CD8-positive, alpha-beta memory T cell (primary cell): ENCODE measurements around the gene CASTOR2. TPM values are rescaled to one million over a fixed set of nuclear protein-coding genes. Genes with fewer than 3 reads are reported as not detected.

Experiments
- CTCF ChIA-PET: fragments of 350-600 bp; sonication (Branson Sonifier 250); formaldehyde crosslinking; loops from one replicate; lab custom pipeline; 2021; ENCODE audit warnings: antibody characterized with exemption; lab: Charles Lee
- POLR2A ChIA-PET: fragments of 350-600 bp; sonication (Branson Sonifier 250); formaldehyde crosslinking; loops from one replicate; lab custom pipeline; 2021; ENCODE audit warnings: antibody characterized with exemption; lab: Charles Lee
- DNase-seq, 5 donors: peaks; one replicate each; pipeline versions ENCODE4 v3.0.0 to v3.0.0-alpha.2; 2020 to 2022; ENCODE audit warnings: mixed read lengths in 1 of 5
- H3K27ac ChIP-seq: one replicate; pipeline ENCODE4 v1.7.0; 2013; ENCODE audit warnings: low read depth, mild to moderate bottlenecking, low read length, moderate library complexity
- H3K27me3 ChIP-seq: 2 replicates; pipeline ENCODE4 v1.7.0; 2013; ENCODE audit warnings: low read length, mild to moderate bottlenecking; ENCODE audit not compliant: insufficient read depth, poor library complexity, severe bottlenecking
- H3K36me3 ChIP-seq: 2 replicates; pipeline ENCODE4 v1.7.0; 2013; ENCODE audit warnings: mild to moderate bottlenecking, low read length, moderate library complexity; ENCODE audit not compliant: insufficient read depth
- H3K4me1 ChIP-seq: 2 replicates; pipeline ENCODE4 v1.7.0; 2013; ENCODE audit warnings: mild to moderate bottlenecking, low read length, moderate library complexity; ENCODE audit not compliant: insufficient read depth
- H3K4me3 ChIP-seq: 2 replicates; pipeline ENCODE4 v1.7.0; 2013; ENCODE audit warnings: mild to moderate bottlenecking, low read length
- H3K9me3 ChIP-seq: 2 replicates; pipeline ENCODE4 v1.7.0; 2013; ENCODE audit warnings: mild to moderate bottlenecking, low read length
- H3K27ac Mint-ChIP-seq, 8 donors: one replicate each; pipeline ENCODE4 v1.8.0; 2020 to 2021; ENCODE audit warnings: mixed read lengths in 8 of 8, mild to moderate bottlenecking in 6 of 8, inconsistent platforms in 3 of 8, moderate library complexity in 3 of 8
- H3K27me3 Mint-ChIP-seq, 2 donors: one replicate each; pipeline ENCODE4 v1.8.0; 2020 to 2021; ENCODE audit warnings: mixed read lengths in 2 of 2, mild to moderate bottlenecking in 1 of 2, moderate library complexity in 1 of 2
- H3K36me3 Mint-ChIP-seq, 3 donors: one replicate each; pipeline ENCODE4 v1.8.0; 2020 to 2021; ENCODE audit warnings: mixed read lengths in 3 of 3, inconsistent platforms in 1 of 3, mild to moderate bottlenecking in 1 of 3
- H3K4me1 Mint-ChIP-seq, 3 donors: one replicate each; pipeline ENCODE4 v1.8.0; 2020 to 2021; ENCODE audit warnings: mixed read lengths in 3 of 3, inconsistent platforms in 1 of 3, mild to moderate bottlenecking in 1 of 3
- H3K4me3 Mint-ChIP-seq, 7 donors: one replicate each; pipeline ENCODE4 v1.8.0; 2020 to 2021; ENCODE audit warnings: mixed read lengths in 7 of 7, mild to moderate bottlenecking in 6 of 7, moderate library complexity in 4 of 7, inconsistent platforms in 2 of 7
- H3K9me3 Mint-ChIP-seq, 5 donors: one replicate each; pipeline ENCODE4 v1.8.0; 2020 to 2022; ENCODE audit warnings: mixed read lengths in 5 of 5, mild to moderate bottlenecking in 3 of 5, moderate library complexity in 2 of 5, inconsistent platforms in 1 of 5
- polyA plus RNA-seq: library from polyadenylated mRNA; unstranded; fragments of 300-500 nt; fragmentation: Illumina TruSeq; gene quantifications from one replicate; pipeline ENCODE4 v1.2.3, GENCODE V29; 2021
- total RNA-seq, 2 experiments: library from RNA; stranded (reverse); gene quantifications; one replicate each; pipeline ENCODE4 v1.2.3, GENCODE V29; 2021

Gene CASTOR2
- total and polyA plus RNA-seq, 3 experiments from 2014 or later: 0.69 to 6.8 (median 6.3) TPM

DNA sequence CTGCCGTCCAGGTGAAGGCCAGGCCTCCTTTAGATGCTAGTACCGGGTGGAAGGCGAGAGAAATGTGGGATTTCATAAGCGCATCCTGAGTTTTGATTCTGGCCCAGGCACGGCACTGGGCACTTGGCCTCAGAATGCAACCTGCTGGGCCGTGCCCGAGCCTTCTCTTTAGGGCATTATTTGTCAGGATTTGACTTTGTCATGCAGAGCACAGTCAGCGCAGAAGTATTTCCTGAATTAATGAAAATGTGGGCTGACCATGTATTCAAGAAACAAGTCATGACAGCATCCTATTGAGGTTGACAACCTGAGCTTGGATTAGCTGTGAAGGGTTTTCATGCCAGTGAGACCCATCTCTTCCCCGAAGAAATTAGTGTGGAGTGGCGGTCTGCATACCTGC, 74.7 kb downstream of the CASTOR2 start:
- Histone ChIP-seq H3K36me3 (no peaks in the 10 kb centered on the region), H3K4me1 (no peaks in the 10 kb centered on the region), H3K9me3 (no peaks in the 10 kb centered on the region), H3K4me3 (no peak overlapping the region), H3K27ac (no peak overlapping the region), H3K27me3 (no peaks in the 10 kb centered on the region)
- Mint-ChIP-seq H3K36me3 (peaks cover 0 to 35% (median 2%) of the 10 kb centered on the region in 3 donors), H3K4me3 (no peak overlapping the region), H3K27me3 (no peaks in the 10 kb centered on the region), H3K9me3 (no peaks in the 10 kb centered on the region), H3K27ac (no peak overlapping the region), H3K4me1 (no peaks in the 10 kb centered on the region)
- CTCF ChIA-PET: no interaction called here
- no peak for DNase-seq
- POLR2A ChIA-PET: no interaction called here

GRCh38 chr7:75039709-75040108, 75.2 kb downstream of the CASTOR2 start:
- Mint-ChIP-seq H3K36me3 (peaks cover 0 to 39% (median 2%) of the 10 kb centered on the region in 3 donors), H3K27ac (no peak overlapping the region), H3K9me3 (no peaks in the 10 kb centered on the region), H3K27me3 (no peaks in the 10 kb centered on the region), H3K4me3 (no peak overlapping the region), H3K4me1 (no peaks in the 10 kb centered on the region)
- Histone ChIP-seq H3K27me3 (no peaks in the 10 kb centered on the region), H3K4me1 (no peaks in the 10 kb centered on the region), H3K36me3 (no peaks in the 10 kb centered on the region), H3K27ac (no peak overlapping the region), H3K9me3 (no peaks in the 10 kb centered on the region), H3K4me3 (no peak overlapping the region)
- ChIA-PET CTCF (no interaction called here), POLR2A (no interaction called here)
- DNase-seq: no peak

GRCh38 chr7:75040512-75040911, 76.0 kb downstream of the CASTOR2 start:
- no peaks in the 10 kb centered on the region for H3K36me3 ChIP-seq
- no peak overlapping the region for H3K27ac ChIP-seq
- POLR2A ChIA-PET: no interaction called here
- H3K4me1 ChIP-seq: no peaks in the 10 kb centered on the region
- no peak overlapping the region for H3K4me3 Mint-ChIP-seq
- no peaks in the 10 kb centered on the region for H3K9me3 ChIP-seq
- H3K27ac Mint-ChIP-seq: no peak overlapping the region
- H3K9me3 Mint-ChIP-seq: no peaks in the 10 kb centered on the region
- CTCF ChIA-PET: no interaction called here
- no peak overlapping the region for H3K4me3 ChIP-seq
- H3K27me3 ChIP-seq: no peaks in the 10 kb centered on the region
- H3K27me3 Mint-ChIP-seq: no peaks in the 10 kb centered on the region
- no peak for DNase-seq
- no peaks in the 10 kb centered on the region for H3K4me1 Mint-ChIP-seq
- H3K36me3 Mint-ChIP-seq: peaks cover 0 to 41% (median 2%) of the 10 kb centered on the region in 3 donors

GRCh38 chr7:75042286-75042685, 77.8 kb downstream of the CASTOR2 start:
- no peak overlapping the region for H3K4me3 ChIP-seq
- no peak overlapping the region for H3K27ac ChIP-seq
- H3K9me3 ChIP-seq: no peaks in the 10 kb centered on the region
- no peaks in the 10 kb centered on the region for H3K4me1 Mint-ChIP-seq
- DNase-seq: no peak
- no peaks in the 10 kb centered on the region for H3K27me3 Mint-ChIP-seq
- no peak overlapping the region for H3K4me3 Mint-ChIP-seq
- H3K36me3 Mint-ChIP-seq: peaks cover 0 to 54% (median 2%) of the 10 kb centered on the region in 3 donors
- H3K36me3 ChIP-seq: no peaks in the 10 kb centered on the region
- H3K27ac Mint-ChIP-seq: no peak overlapping the region
- ChIA-PET POLR2A (no interaction called here), CTCF (interaction anchor here (0.6 to 1.6 kb wide), 2 partner anchors 12 to 622 kb away, joined by 3 to 4 read pairs; no protein-coding TSS in a partner anchor)
- H3K27me3 ChIP-seq: no peaks in the 10 kb centered on the region
- H3K4me1 ChIP-seq: no peaks in the 10 kb centered on the region
- H3K9me3 Mint-ChIP-seq: no peaks in the 10 kb centered on the region

- Mint-ChIP-seq H3K9me3 (no peaks in the 10 kb centered on the region), H3K36me3 (peaks cover 0 to 56% (median 2%) of the 10 kb centered on the region in 3 donors), H3K27me3 (no peaks in the 10 kb centered on the region), H3K4me3 (no peak overlapping the region), H3K27ac (no peak overlapping the region), H3K4me1 (no peaks in the 10 kb centered on the region)
- ChIA-PET CTCF (interaction anchor here (1.6 kb wide), 1 partner anchor 622 kb away, joined by 4 read pairs; no protein-coding TSS in a partner anchor), POLR2A (no interaction called here)
- Histone ChIP-seq H3K27me3 (no peaks in the 10 kb centered on the region), H3K36me3 (no peaks in the 10 kb centered on the region), H3K4me3 (no peak overlapping the region), H3K4me1 (no peaks in the 10 kb centered on the region), H3K9me3 (no peaks in the 10 kb centered on the region), H3K27ac (no peak overlapping the region)
- no peak for DNase-seq
Measured at GRCh38 chr7:75042831-75043703, 78.6 kb downstream of the CASTOR2 start.

- Mint-ChIP-seq H3K27ac (no peak overlapping the region), H3K36me3 (peaks cover 0 to 75% (median 2%) of the 10 kb centered on the region in 3 donors), H3K9me3 (no peaks in the 10 kb centered on the region), H3K4me1 (no peaks in the 10 kb centered on the region), H3K27me3 (no peaks in the 10 kb centered on the region), H3K4me3 (no peak overlapping the region)
- POLR2A ChIA-PET: no interaction called here
- no peaks in the 10 kb centered on the region for H3K36me3 ChIP-seq
- no peak for DNase-seq
- CTCF ChIA-PET: no interaction called here
- no peaks in the 10 kb centered on the region for H3K27me3 ChIP-seq
- no peaks in the 10 kb centered on the region for H3K9me3 ChIP-seq
- H3K4me1 ChIP-seq: no peaks in the 10 kb centered on the region
- H3K4me3 ChIP-seq: no peak overlapping the region
- H3K27ac ChIP-seq: no peak overlapping the region
Measured at GRCh38 chr7:75045881-75046280, 81.4 kb downstream of the CASTOR2 start.

GRCh38 chr7:75048435-75049379, 84.2 kb downstream of the CASTOR2 start:
- Histone ChIP-seq H3K27ac (no peak overlapping the region), H3K27me3 (no peaks in the 10 kb centered on the region), H3K4me3 (no peak overlapping the region), H3K36me3 (peaks cover 7% of the 10 kb centered on the region), H3K9me3 (no peaks in the 10 kb centered on the region), H3K4me1 (no peaks in the 10 kb centered on the region)
- ChIA-PET CTCF (no interaction called here), POLR2A (interaction anchor here (0.5 kb wide), 1 partner anchor 423 kb away, joined by 3 read pairs; no protein-coding TSS in a partner anchor)
- Mint-ChIP-seq H3K27me3 (no peaks in the 10 kb centered on the region), H3K4me3 (no peak overlapping the region), H3K4me1 (no peaks in the 10 kb centered on the region), H3K36me3 (peaks cover 0 to 77% (median 2%) of the 10 kb centered on the region in 3 donors), H3K9me3 (no peaks in the 10 kb centered on the region), H3K27ac (no peak overlapping the region)
- no peak for DNase-seq

DNA sequence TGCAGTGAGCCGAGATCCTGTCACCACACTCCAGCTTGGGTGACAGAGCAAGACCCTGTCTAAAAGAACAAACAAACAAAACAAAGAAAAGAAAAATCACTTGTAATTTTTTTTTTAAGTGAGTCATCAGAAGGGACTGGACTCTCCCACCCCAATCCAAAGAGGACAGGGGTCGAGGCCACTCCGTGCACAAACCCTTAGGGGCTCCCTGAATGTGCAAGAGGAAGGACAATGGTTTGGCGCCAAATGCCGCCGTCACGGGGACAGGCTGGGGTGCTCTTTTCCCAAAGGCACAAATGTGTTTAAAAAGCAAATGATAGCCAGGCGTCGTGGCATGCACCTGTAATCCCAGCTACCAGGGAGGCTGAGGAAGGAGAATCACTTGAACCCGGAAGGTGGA, 85.3 kb downstream of the CASTOR2 start:
- no peaks in the 10 kb centered on the region for H3K9me3 Mint-ChIP-seq
- no peak for DNase-seq
- H3K9me3 ChIP-seq: no peaks in the 10 kb centered on the region
- no peaks in the 10 kb centered on the region for H3K27me3 ChIP-seq
- no peaks in the 10 kb centered on the region for H3K27me3 Mint-ChIP-seq
- peaks cover 10% of the 10 kb centered on the region for H3K36me3 ChIP-seq
- H3K4me3 Mint-ChIP-seq: no peak overlapping the region
- POLR2A ChIA-PET: no interaction called here
- CTCF ChIA-PET: no interaction called here
- no peak overlapping the region for H3K27ac ChIP-seq
- no peak overlapping the region for H3K27ac Mint-ChIP-seq
- H3K36me3 Mint-ChIP-seq: peaks cover 0 to 79% (median 2%) of the 10 kb centered on the region in 3 donors
- H3K4me3 ChIP-seq: no peak overlapping the region
- no peaks in the 10 kb centered on the region for H3K4me1 ChIP-seq
- H3K4me1 Mint-ChIP-seq: no peaks in the 10 kb centered on the region
